Measurements from ENCODE around the gene HES4. TPM values are rescaled to one million over a fixed set of nuclear protein-coding genes. Genes with fewer than 3 reads are reported as not detected.
A peak's percentile ranks its signal among the peaks of the same experiment; 100 is the strongest.

Gene HES4
- total and polyA plus RNA-seq, 2 of the 13 experiments (the other 11 are each of a cell fraction or from before 2014, with no cell fraction given): 8.8 to 10.6 TPM

DNA sequence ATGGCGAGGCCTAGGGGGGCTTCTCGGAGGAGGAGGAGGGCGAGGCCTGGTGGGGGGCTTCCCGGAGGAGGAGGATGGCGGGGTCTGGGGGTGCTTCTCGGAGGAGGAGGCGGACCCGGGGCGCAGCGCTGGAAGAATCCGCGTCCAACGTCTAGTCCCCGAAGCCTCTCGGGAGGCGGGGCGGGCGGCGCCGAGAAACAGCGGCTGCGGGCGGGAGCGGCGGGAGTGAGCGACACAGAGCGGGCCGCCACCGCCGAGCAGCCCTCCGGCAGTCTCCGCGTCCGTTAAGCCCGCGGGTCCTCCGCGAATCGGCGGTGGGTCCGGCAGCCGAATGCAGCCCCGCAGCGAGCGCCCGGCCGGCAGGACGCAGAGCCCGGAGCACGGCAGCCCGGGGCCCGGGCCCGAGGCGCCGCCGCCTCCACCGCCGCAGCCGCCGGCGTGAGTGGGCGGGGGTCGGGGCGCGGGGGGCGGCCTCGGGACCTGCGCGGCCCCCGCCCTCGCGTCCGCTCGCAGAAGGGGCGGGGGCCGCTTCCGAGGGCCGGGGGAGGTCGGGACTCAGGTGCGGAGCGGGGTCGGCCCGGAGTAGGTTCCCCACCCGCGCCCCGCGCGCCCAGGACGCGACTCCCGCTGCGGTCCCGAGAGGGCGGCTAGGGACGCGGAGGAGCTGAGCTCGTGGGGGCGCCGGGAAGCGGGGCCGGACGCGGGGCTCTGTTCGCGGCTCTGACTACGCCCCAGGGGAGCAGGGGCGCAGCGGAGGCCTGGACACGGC is 39.4 kb downstream of the HES4 start, which contains the start of gene KLHL17 (continued):
- TF ChIP-seq, protein P1, sequence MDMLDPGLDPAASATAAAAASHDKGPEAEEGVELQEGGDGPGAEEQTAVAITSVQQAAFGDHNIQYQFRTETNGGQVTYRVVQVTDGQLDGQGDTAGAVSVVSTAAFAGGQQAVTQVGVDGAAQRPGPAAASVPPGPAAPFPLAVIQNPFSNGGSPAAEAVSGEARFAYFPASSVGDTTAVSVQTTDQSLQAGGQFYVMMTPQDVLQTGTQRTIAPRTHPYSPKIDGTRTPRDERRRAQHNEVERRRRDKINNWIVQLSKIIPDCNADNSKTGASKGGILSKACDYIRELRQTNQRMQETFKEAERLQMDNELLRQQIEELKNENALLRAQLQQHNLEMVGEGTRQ (IDR thresholded peaks at IDR 0.05; ENCODE audit: low read depth, low read length): no peak
- TF ChIP-seq, protein P1 (CRISPR knock-in tag; IDR thresholded peaks at IDR 0.05; ENCODE audit: borderline replicate concordance): no peak
- no peak for TF ChIP-seq ZNF275 (CRISPR knock-in tag; IDR thresholded peaks at IDR 0.05; ENCODE audit: borderline replicate concordance)
- TF ChIP-seq JUND (CRISPR knock-in tag; IDR thresholded peaks at IDR 0.05): no peak
- no peak for TF ChIP-seq ISL2 (CRISPR knock-in tag; IDR thresholded peaks at IDR 0.05)
- no peak for TF ChIP-seq ZZZ3 (CRISPR knock-in tag; IDR thresholded peaks at IDR 0.05; ENCODE audit: borderline replicate concordance)
- TF ChIP-seq ZFP36L2 (CRISPR knock-in tag; IDR thresholded peaks at IDR 0.05): no peak
- TF ChIP-seq SRY (CRISPR knock-in tag; IDR thresholded peaks at IDR 0.05): no peak
- TF ChIP-seq ZSCAN21 (CRISPR knock-in tag; IDR thresholded peaks at IDR 0.05; ENCODE audit: borderline replicate concordance): peak; percentile 71; the same call in 1 of the 2 replicates

All from HepG2 (cell line).